ENCODE measurements around the gene DOCK4.

GRCh38 chr7:111841596-111842205, 364.5 kb downstream of the DOCK4 start:
- TF ChIP-seq CTCF (IDR thresholded peaks at IDR 0.05; ENCODE audit: insufficient read depth, low read depth, low read length), result no peak
- TF ChIP-seq EZH2 (IDR thresholded peaks at IDR 0.05; ENCODE audit: insufficient read depth, low read length), result no peak
